Smooth muscle cell of the pulmonary artery (primary cell): ENCODE results near the gene N4BP2L1. TPM values are rescaled to one million over a fixed set of nuclear protein-coding genes. Genes with fewer than 3 reads are reported as not detected.

Experiments
- total RNA-seq: library from RNA; depleted of rRNA; stranded (reverse); fragments of >200 nt; gene quantifications from 2 replicates; pipeline ENCODE4 v1.2.3, GENCODE V29; 2014

The N4BP2L1 gene
- 2.8 and 5.5 TPM in 2 replicates for total RNA-seq

GRCh38 chr13:32427852-32428580 is at the start of gene N4BP2L1:
Gene N4BP2L1, minus strand, starts transcription at chr13:32428130. Its CDS starts 48 bp downstream, at chr13:32428082.

Other genes starting within 250 kb of the N4BP2L1 start
- gene ZAR1L, start 112.8 kb downstream of the N4BP2L1 start, total RNA-seq = not detected in 2 replicates
- 1.6 and 3.1 TPM in 2 replicates for gene BRCA2, start 112.6 kb downstream of the N4BP2L1 start, total RNA-seq
- 91.2 and 92.9 TPM in 2 replicates for gene N4BP2L2, start 110.7 kb upstream of the N4BP2L1 start, total RNA-seq
- 22.9 and 34.5 TPM in 2 replicates for gene PDS5B, start 158.3 kb upstream of the N4BP2L1 start, total RNA-seq